Testis (tissue), 2 donors: ENCODE measurements around the gene ABHD17B.

Experiments used
- CTCF ChIP-seq, 3 experiments: fragments of 450-650 bp in 2 of 3; fragments of 200-600 bp in 1 of 3; sonication (generic) in 1 of 3; IDR thresholded peaks; one replicate each; pipeline ENCODE4 v1.5.1; 2016 to 2019; ENCODE audit warnings: antibody characterized with exemption in 3 of 3, mild to moderate bottlenecking in 2 of 3, moderate library complexity in 1 of 3
- POLR2A ChIP-seq: fragments of 450-650 bp; IDR thresholded peaks from one replicate; pipeline ENCODE4 v1.6.1; 2017; ENCODE audit warnings: antibody characterized with exemption, mild to moderate bottlenecking, moderate library complexity

GRCh38 chr9:71824257-71824656 is 86.7 kb downstream of the ABHD17B start:
- TF ChIP-seq CTCF (IDR thresholded peaks at IDR 0.05): no peak
- TF ChIP-seq POLR2A: no peak
